Cortex of kidney (tissue), 1 donor: ENCODE results near the gene PPEF2.
"Not testable (repeated sequence)": the region's sequence is repeated elsewhere in the genome, so short reads cannot be mapped to it uniquely, and the experiment has no call there.

Experiments used
- DNase-seq: peaks from one replicate; lab custom pipeline; 2025; lab: John Stamatoyannopoulos, UW

Gene PPEF2

GRCh38 chr4:75902352-75902751 is at the start of gene PPEF2:
Gene PPEF2 (minus strand): TSS chr4:75902452. CDS start chr4:75896325, 6,127 bp downstream.
- DNase-seq, result no peak

GRCh38 chr4:75950213-75950815 is 48.1 kb upstream of the PPEF2 start:
- no peak for DNase-seq

- no peak for DNase-seq
Measured at GRCh38 chr4:75948822-75949444, 46.7 kb upstream of the PPEF2 start.

GRCh38 chr4:75940692-75941253 is 38.5 kb upstream of the PPEF2 start, which contains the start of gene NAAA:
Gene NAAA (minus strand): TSS chr4:75941013. CDS start chr4:75940949, 64 bp downstream.
- DNase-seq, result peak; percentile 64

GRCh38 chr4:75939890-75940691 is 37.8 kb upstream of the PPEF2 start:
- DNase-seq, result peak; percentile 64

GRCh38 chr4:75935628-75936027 is 33.4 kb upstream of the PPEF2 start:
- DNase-seq, result no peak

GRCh38 chr4:75930152-75930551 is 27.9 kb upstream of the PPEF2 start:
- no peak for DNase-seq

GRCh38 chr4:75924916-75925315 is 22.7 kb upstream of the PPEF2 start:
- DNase-seq, result not testable (repeated sequence)

- DNase-seq, result no peak
Measured at GRCh38 chr4:75924309-75924827, 22.1 kb upstream of the PPEF2 start.

- DNase-seq, result no peak
Measured at GRCh38 chr4:75922588-75922987, 20.3 kb upstream of the PPEF2 start.

GRCh38 chr4:75921910-75922309 is 19.7 kb upstream of the PPEF2 start:
- no peak for DNase-seq

GRCh38 chr4:75920327-75920726 is 18.1 kb upstream of the PPEF2 start:
- no peak for DNase-seq

GRCh38 chr4:75919920-75920319 is 17.7 kb upstream of the PPEF2 start:
- DNase-seq, result no peak

- no peak for DNase-seq
Measured at GRCh38 chr4:75916091-75916661, 13.9 kb upstream of the PPEF2 start.

- no peak for DNase-seq
Measured at GRCh38 chr4:75912968-75913367, 10.7 kb upstream of the PPEF2 start.

GRCh38 chr4:75910831-75911230 is 8.6 kb upstream of the PPEF2 start:
- not testable (repeated sequence) for DNase-seq

- no peak for DNase-seq
Measured at GRCh38 chr4:75909405-75909804, 7.2 kb upstream of the PPEF2 start.

- no peak for DNase-seq
Measured at GRCh38 chr4:75908555-75908954, 6.3 kb upstream of the PPEF2 start.

- no peak for DNase-seq
Measured at GRCh38 chr4:75907966-75908365, 5.7 kb upstream of the PPEF2 start.

- no peak for DNase-seq
Measured at GRCh38 chr4:75904076-75904475, 1.8 kb upstream of the PPEF2 start.

- no peak for DNase-seq
Measured at GRCh38 chr4:75898536-75898935, 3.7 kb downstream of the PPEF2 start.

- DNase-seq, result no peak
Measured at GRCh38 chr4:75895744-75896314, 6.4 kb downstream of the PPEF2 start.
